ENCODE measurements around the gene HNRNPM.

GRCh38 chr19:8490873-8491272 is 46.1 kb downstream of the HNRNPM start:
- TF ChIP-seq POLR2A (IDR thresholded peaks at IDR 0.05; ENCODE audit: low read length), result no peak
- no peak for TF ChIP-seq GATA1 (IDR thresholded peaks at IDR 0.05; ENCODE audit: low read depth, low read length)

All from erythroblast (primary cell).